Stimulated activated CD8-positive, alpha-beta memory T cell treated with anti-CD3 and anti-CD28 coated beads, Interleukin-15, amount 100 ng/mL, for 48 hours (primary cell): ENCODE results near the gene CCDC9B.

ENCODE experiments used
- DNase-seq, 2 donors: peaks; one replicate each; pipeline ENCODE4 v3.0.0-alpha.2; 2020; ENCODE audit warnings: low read depth in 2 of 2

Gene CCDC9B

DNA sequence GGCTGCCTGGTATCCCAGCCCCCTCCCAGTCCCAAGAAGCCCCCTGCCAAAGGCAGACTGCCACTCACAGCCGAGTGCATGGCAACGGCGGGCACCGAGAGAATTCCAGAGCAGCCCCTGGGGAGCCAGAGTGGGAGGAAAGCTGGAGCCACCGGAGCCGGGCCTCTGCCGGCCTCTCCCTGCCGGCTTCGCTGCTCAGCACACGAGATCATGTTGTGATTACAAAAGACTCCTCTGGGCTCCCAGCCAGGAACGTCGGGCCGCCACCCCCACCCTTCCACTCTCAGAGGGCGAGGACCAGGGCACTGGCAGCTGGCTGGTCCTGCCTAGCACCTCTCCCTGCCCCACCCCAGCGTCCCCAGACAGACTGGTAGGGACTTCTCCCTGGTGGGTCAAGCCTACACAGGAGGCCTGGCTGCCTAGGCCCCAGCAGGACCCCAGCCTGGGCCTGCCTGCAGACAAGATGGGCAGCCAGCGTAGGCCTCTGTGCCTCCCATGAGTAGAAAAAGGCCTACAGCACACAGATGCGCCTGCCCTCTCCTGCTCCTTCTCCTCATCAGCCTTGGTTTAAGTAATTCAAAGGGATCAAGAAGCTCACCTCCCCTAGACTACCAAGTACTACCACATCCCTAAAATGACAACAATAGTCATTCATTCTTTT, at the start of gene CCDC9B:
CCDC9B (minus strand) TSS at position 200 of the 661 bp plus-strand sequence; CDS start at position 80, 120 bp downstream.
- DNase-seq, result no peak

DNA sequence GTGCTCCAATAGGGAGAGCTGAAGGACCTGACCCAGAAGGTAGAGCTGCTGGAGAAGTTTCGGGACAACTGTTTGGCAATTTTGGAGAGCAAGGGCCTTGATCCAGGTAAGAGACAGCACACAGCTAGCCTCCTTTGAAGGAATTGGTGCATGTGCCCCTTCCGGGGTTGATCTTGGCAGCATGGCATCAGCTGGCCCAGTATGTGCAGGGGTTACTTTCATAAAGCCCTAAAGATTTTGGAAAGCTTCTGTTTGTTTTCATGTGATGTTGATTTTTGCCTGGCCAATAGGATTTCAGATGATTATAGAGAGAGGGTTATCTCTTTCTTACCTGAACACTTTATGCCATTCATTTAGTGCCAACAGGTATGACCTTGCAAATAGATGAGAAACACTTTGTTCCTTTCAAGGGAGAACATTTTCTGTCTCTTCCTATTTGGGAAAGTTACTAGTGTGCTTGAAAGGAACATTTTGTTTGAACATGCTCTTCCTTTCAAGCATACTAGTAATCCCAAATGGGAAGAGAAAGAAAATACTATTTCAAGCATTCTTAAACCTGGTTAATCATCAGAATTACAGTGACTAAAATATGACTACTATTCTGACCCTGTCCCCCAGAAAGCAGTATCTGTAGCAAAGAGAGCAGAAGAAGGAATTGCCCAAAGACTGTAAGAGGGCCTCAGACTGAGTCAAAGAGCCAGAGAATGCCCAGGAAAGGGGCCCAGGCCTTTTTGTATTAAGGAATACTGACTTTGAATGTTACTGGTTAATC, 49.3 kb upstream of the CCDC9B start:
- no peak for DNase-seq

DNA sequence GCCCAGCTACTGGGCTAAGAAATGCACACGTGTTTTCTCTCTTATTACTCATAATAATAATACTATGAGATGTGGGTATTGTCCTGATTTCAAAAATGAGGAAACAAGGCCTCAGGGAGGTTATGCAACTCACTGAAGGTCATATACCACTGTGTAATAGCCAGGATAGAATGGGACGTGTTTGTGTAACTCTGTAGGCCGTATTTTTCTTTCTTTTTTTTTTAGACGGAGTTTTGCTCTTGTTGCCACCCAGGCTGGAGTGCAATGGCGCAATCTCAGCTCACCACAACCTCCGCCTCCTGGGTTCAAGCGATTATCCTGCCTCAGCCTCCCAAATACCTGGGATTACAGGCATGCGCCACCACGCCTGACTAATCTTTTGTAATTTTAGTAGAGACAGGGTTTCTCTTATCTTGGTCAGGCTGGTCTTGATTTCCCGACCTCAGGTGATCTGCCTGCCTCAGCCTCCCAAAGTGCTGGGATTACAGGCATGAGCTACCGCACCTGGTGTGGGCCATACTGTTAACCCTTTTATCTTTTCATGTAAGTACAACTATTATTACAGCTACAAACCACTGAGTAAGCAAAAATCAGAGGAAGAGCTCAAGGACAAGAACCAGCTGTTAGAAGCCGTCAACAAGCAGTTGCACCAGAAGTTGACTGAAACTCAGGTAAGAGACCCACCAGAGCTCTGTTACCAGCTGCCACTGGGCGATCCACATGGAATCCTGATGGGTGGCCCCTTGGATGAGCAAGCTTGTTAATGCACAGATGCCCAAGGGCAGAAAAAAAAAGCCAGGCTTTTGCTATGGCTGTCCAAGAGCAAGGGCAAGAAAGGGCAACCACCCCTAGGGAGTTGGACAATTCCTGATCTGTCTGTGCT, 48.4 kb upstream of the CCDC9B start:
- no peak for DNase-seq

DNA sequence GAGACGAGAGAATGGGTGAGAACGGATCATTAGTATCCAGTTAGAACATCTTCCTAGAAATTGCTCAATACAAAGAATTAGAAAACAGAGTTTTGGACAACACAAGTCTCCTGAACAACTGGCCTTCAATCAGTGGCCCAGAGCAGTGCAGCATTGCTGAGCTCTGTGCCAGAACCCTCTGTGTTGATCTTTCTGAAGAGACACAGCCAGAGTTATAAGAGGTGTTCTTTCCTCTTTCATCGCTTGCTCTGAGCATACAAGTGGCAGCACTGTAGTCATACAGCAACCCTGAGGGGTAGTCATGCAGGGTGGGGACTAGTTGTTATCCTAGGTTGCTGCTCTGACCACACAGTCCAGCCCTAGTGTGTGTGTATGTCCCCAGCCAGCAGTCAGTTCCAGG, 45.7 kb upstream of the CCDC9B start:
- no peak for DNase-seq

DNA sequence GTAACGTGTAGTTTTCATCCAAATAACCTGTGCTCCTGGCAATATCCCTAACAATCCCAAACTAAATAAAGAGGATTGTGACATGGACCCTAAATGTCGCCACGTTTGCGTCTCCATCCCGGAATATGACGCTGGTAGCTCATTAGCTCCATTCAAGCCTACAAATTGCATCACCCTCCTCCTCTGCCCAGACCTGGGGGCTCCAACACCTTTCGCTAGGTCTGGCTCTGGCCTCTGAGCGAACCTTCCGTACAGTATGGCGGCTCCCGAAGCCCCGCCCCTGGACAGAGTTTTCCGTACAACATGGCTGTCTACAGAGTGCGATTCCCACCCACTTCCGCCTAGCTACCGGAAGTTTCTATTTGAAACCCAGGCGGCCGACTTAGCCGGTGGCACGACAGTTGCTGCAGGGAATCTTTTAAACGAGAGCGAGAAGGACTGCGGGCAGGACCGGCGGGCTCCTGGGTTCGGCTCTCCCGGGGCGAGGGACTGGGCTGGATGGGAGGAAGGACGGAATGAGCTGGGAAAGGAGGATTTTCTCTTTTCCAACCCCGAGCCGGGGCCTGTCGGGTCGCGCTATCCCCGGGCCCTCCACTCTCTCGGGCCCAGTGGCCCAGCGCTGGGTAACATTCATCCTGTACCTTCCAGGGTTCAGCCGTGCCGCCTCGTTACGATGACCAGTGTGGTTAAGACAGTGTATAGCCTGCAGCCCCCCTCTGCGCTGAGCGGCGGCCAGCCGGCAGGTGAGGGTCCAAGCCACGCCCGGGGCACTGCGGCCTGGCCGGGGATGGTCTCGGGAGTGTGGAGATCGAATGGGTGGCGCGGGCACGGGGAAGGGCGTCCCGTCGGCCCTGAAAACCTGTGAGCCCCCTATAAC, 42.1 kb upstream of the CCDC9B start, which contains the start of gene KNSTRN:
KNSTRN (plus strand) TSS at position 142 of the 877 bp plus-strand sequence; CDS start at position 257, 115 bp downstream.
- DNase-seq, result peak; percentile 86

DNA sequence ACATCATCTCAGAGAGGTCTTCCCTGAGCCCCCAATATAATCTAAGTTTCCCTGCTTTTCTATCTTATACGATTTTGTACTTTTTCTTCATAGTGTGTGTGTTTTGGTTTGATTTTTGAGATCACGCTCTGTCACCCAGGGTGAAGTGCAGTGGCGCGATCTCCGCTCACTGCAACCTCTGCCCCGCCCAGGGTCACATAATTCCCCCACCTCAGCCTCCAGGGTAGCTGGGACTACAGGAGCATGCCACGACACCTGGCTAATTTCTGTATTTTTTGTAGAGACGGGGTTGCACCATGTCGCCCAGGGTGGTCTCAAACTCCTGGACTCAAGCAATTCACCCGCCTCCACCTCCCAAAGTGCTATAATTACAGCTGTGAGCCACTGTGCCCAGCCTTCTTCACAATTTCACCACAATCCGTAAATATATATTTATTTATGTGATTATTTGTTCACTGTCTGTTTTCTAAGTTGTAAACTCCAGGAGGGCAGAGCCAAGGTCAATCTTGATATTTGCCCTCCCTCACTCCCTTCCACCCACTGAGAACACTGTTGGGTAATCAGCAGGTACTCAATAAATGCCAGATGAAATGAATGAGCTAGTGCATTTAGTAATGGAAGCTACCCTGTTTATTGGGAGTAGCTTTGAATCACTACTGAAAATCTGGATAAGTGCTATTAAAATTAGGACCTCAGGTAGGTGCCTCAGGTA, 41.2 kb upstream of the CCDC9B start:
- no peak for DNase-seq

DNA sequence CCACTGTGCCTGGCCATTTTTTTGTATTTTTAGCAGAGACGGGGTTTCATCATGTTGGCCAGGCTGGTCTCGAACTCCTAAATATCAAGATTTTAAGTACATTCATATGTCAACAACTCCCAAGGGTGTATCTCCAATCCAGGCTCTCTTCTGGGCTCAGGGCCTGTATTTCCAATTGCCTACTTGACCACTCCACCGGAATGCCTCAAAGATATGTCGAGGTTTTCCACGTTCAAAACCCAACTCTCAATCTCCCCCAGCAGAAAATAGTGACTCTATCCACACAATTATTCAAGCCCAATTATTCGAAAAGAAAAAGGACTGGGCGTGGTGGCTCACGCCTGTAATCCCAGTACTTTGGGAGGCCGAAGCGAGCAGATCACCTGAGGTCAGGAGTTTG, 39.9 kb upstream of the CCDC9B start:
- DNase-seq, result no peak

DNA sequence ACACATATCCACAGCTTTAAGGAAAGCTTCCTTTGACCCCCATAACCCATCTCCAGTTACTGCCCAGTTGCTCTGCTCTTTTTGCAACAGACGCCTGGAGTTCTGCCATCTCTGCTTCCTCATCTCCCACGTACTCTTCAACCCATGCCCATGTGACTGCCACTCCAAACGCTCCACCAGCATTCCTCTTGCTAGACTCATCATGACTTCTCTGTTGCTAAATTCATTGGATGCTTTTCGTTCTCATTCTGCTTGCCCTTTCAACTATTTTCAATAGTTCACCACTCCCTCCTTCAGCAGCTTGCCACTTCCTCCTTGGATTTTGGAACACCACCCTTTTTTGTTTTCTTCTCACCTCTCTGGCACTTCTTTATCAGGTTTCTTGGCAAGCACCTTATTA, 39.1 kb upstream of the CCDC9B start:
- no peak for DNase-seq

DNA sequence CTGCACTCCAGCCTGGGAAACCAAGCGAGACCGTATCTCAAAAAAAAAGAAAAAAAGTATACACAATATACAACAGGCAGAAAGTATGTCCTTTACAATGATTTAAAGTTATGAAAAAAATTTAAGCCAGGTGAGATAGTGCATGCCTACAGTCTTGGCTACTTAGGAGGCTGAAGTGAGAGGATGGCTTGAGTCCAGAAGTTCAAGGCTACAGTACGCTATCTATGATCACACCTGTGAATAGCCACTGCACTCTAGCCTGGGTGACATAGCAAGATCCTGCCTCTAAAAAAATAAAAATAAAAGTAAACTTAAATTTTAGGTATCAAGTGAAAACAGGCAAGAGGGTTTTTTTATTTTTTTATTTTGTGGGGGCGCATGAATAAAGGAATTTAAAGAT, 38.6 kb upstream of the CCDC9B start:
- no peak for DNase-seq

DNA sequence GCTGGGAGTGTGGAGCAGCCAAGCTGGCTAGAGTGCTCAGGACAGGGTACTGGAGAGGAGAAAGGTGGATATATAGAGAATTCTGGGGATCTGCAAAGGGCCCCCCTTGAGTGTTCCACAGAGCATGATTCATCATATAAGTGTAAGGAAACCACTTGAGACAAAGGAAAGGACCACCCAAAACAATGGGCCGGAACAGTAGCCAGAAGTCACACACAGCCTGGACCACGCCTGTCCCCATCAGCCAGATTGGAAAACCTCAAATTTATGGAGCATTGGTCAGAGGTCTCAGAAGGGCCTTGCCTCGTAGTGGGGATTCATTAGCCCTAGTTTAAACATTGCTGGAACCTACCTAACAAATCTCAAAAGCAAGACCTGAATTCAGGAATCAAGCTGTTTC, 36.9 kb upstream of the CCDC9B start:
- no peak for DNase-seq

DNA sequence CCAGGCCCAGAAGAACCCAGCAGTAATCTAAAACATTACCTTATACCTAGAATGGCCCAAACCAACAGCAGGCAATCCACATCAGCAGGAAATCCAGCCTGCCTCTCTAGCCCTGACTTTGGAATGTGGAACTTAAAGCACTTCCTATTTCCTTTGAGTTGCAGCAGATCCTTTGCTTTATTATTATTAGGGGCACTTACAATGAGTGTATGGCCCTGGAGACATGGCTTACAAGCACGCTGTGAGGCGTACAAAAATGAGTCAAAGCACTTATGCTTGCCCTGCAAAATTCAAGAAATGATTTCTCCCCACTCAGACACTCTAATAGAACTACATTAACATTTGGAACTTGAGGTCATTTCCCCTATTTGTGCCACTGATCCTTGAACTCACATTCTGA, 32.2 kb upstream of the CCDC9B start:
- DNase-seq, result no peak

DNA sequence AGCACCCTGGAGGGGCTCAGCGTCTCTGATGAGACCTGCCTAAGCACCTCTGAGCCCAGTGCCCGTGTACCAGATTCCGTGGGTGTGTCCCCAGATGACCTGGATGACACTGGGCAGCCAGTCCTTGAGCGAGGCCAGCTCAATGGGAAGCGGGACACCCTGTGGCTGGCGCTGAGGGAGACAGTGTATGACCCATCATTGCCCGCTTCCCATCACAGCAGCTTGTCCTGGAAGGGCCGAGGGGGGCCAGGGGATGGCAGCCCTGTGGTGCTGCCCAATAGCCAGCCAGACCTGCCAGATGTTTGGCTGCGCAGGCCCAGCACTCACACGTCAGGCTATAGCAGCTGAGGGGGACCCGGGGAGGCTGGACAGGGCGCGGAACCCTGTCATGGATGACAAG, 29.2 kb upstream of the CCDC9B start:
- DNase-seq, result no peak

DNA sequence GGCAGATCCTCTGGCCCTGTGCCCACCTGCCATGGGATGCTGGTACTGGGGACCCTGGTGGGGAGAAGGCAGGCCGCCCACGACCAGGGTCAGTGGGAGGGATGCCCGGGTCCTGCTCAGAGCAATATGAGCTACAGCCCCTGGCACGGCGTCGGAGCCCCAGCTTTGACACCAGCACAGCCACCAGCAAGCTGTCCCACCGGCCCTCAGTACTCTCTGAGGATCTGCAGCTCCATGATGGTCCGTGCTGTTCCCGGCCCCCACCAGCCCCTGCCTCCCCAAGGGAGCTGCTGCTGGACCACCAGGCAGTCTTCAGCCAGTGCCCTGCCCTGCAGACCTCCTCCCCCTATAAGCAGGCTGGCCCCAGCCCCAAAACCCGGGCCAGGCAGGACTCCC, 28.7 kb upstream of the CCDC9B start:
- no peak for DNase-seq

DNA sequence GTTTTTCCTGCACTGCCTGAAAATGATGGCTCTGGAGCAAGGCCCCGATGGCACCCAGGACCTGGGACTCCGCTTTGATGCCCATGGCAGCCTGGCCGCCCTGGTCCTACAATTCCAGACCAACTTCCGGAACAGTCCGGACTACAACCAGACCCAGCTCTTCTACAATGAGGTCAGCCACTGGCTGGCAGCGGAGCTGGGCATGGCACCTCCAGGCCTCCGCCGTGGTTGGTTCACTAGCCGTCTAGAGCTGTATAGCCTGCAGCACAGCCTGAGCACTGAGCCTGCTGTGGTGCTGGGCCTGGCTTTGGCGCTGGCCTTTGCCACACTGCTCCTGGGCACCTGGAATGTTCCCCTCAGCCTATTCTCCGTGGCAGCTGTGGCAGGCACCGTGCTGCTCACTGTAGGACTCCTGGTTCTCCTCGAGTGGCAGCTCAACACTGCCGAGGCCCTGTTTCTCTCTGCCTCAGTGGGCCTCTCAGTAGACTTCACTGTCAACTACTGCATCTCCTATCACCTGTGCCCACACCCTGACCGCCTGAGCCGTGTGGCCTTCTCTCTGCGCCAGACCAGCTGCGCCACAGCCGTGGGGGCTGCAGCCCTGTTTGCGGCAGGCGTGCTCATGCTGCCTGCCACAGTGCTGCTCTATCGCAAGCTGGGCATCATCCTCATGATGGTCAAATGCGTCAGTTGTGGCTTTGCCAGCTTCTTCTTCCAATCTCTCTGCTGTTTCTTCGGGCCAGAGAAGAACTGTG, 28.2 kb upstream of the CCDC9B start:
- no peak for DNase-seq

DNA sequence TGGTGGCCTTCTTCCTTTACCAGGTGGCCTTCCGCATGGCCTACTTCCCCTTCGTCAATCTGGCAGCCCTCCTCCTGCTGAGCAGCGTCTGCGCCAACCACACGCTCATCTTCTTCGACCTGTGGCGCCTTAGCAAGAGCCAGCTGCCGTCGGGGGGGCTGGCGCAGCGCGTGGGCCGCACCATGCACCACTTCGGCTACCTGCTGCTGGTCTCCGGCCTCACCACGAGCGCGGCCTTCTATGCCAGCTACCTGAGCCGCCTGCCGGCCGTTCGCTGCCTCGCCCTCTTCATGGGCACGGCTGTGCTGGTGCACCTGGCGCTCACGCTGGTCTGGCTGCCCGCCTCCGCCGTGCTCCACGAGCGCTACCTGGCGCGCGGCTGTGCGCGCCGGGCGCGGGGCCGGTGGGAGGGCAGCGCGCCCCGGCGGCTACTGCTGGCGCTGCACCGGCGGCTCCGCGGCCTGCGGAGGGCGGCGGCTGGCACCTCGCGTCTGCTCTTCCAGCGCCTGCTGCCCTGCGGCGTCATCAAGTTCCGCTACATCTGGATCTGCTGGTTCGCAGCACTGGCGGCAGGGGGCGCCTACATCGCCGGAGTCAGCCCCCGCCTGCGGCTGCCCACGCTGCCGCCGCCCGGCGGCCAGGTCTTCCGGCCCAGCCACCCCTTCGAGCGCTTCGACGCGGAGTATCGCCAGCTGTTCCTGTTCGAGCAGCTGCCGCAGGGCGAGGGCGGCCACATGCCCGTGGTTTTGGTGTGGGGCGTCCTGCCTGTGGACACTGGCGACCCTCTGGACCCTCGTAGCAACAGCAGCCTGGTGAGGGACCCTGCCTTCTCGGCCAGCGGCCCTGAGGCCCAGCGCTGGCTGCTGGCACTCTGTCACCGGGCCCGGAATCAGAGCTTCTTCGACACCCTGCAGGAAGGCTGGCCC, 27.2 kb upstream of the CCDC9B start:
- DNase-seq, result peak; percentile 83 to 85

DNA sequence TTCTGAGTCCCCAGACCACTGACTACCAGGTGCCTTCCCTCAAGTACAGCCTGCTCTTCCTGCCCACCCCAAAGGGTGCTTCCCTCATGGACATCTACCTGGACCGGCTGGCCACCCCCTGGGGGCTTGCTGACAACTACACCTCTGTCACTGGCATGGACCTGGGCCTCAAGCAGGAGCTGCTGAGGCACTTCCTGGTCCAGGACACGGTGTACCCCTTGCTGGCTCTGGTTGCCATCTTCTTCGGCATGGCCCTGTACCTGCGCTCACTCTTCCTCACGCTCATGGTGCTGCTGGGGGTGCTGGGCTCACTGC, 26.6 kb upstream of the CCDC9B start:
- no peak for DNase-seq

DNA sequence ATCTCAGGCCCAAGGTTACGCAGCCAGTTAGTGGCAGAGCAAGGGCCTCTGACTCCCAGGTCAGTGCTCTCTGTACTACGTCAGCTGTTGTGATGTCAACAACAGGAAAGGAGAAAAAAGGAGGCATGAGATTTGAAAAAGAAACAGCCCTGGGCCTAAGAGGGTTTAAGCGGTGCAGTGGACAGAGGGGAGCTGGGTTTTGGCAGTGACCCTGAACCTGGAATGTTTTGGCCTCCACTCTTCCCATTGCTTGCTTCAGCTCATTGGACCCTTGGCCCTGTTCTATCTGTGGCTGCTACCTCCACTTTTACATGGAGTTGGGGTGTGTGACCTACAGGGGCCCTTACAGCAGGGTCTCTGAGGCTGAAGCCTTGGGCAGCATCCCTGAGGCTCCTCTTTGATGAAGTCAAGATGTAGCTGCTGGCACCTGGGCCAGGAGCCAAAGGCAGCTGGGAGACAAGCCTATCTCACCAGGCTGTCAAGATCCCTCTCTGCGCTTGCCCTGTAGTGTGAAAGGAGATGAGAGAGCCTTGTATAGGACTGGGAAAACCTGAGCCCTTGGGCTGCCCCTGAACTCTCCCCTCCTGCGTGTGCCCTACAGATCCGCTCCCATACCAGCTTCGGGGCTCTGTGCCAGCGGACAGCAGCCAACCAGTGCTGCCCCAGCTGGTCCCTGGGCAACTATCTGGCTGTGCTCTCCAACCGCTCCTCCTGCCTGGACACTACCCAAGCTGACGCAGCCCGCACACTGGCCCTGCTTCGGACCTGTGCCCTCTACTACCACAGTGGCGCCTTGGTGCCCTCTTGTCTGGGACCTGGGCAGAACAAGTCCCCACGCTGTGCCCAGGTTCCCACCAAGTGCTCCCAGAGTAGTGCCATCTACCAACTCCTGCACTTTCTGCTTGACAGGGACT, 26.0 kb upstream of the CCDC9B start:
- DNase-seq, result no peak
